Middle frontal gyrus (tissue), 1 donor: ENCODE results near the gene TMEM164.

Experiments used
- DNase-seq: peaks from one replicate; pipeline ENCODE4 v3.0.0-alpha.2; 2015; ENCODE audit warnings: low spot score; ENCODE audit errors: extremely low spot score

Gene TMEM164

DNA sequence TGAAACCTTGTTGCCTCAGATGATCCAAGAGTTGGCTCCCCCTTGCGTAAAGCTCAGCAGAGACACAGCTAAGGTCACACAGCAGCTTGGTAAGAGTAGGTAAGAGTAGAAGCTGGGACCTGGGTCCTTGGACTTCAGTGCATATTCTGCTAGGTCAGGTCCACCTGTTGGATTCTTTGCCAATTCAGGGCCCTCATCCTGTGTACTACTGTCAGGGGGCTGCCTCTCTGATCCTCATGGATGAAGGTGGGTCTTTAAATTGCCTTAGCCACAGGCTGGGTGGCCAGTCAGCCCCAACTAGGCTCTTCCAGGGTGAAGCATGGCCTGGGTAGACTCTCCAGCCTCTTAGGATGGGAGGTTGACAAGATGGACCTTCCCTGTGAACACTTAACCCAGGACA is 159.2 kb downstream of the TMEM164 start:
- no peak for DNase-seq

DNA sequence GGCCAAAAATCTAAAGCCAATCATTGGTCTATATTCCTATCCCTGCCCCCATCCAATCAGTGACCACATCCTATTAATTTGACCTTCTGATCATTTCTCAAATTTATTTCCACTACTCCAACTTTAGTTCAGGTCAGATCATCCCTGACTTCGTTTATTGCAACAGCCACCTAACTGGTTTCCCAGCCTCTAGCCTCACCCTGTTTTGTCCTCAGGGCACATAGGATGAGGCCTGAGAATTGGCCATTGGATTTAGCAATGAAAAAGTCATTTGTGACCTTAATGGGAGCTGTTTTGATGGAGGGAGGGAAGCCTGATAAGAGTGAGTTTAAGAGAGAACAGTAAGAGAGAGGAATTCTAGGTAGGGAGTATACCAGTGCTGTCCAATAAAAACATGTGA is 160.0 kb downstream of the TMEM164 start:
- no peak for DNase-seq

DNA sequence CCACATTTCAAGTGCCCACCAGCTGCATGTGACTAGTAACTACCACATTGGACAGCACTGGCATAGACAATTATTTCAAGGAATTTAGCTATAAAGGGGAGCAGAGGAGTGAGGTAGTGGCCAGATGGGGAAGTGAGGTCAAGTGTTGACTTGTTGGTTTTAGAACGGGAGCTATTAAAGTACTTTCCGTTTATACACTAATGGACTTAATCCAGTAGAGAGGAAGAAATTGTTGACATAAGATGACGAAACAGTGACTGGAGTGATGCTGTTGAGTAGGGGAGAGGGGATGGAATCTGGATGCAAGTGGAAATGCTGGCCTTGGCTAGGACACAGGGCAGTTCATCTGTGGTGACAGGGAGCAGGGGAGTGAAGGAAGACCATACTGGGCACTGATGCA is 160.6 kb downstream of the TMEM164 start:
- no peak for DNase-seq

DNA sequence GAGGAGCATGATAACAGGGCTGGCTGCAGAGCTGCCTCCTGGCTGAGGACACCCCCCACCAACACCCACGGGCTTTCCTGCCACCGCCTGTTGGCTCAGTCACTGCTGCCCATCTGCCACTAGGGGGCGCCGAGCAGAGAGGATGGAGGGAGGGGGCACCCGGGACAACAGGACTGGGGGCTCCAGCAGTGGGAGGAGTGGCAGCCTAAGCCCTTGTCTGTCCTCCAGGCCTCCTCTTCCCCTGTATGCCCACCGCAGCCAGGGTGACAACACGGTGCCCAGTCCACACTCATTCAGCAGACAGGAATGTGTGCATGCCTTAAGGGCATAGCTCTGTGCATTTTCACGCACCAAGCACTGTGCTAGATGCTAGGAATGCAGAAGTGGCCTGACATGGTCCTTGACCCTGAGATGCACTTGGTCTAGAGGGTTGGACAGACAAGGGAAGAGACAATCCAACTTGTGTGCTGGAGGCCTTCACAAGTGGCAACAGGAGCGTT is 165.1 kb downstream of the TMEM164 start:
- DNase-seq: no peak

DNA sequence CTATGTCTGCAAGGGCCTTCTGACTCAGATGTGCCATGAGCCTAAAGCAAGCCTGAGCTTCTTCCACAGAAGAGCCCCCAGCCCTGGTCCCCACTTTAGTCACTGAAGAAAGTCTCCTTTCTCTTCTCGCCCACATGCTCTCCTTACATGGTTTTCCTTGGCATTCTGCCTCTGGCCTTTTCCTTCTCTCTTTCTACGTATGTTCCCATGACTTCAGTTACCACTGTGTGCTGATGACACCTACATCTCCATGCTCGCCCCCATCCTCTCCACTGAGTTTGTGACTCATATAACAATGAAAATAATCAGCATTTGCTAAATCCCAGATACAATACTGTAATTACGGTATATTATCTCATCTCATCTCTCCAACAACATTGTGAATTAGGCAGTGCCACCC is 165.7 kb downstream of the TMEM164 start:
- DNase-seq: no peak

DNA sequence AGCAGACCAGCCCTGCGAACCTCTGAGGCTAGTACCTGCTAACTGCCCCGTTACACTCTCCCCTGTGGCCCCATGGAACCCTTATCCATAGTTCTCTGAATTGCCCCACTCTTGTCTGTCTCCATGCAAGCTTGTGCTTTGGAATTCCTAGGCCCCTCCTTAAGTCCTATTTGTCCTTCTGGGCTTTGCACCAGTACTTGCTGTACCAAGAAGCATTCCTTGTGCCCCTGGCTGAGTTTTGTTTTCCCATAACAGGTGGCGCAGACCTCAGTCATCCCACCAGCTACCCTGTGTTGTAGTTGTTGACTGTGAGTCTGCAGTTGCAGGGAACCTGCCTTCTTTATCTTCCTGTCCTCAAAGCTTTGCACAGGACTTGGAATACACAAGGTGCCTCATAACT is 167.1 kb downstream of the TMEM164 start:
- no peak for DNase-seq

DNA sequence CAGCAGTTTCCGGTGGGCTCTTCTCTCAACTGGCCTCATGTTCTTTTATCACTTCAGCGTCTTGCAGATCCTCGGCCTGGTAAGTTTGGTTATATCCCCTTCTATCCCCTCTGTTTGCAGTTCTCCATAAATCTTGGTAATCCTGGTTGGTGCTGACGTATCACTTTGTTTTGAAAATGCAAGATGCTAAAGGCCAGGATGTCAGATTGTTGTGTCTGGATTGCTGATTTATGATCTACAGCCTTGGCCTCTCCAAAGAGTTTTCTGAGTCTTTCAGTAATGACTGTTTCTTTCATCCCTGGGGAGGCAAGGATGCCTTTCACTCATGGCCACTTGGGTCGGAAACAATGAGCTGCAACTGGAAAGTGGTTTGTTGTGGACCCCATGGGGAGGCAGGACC is 168.5 kb downstream of the TMEM164 start:
- DNase-seq: no peak

DNA sequence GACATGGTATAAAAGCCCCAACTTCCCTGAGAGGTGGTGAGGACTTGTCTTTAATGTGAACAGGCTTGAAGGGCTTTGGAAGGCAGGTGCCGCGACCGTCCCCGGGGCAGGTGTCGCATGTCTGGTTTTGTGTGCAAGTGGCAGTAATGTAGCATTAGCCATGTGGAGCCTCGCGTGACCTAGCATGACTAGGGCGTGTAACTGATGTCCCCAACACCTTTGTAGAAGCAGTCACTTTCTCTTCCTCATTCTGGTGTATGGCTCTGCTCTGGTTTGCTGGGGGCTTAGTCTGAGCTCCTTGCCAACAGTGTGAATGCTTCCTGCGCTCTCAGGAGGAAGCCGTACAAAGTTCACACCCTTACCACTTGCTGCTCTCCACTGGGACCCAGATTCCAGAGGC is 169.3 kb downstream of the TMEM164 start:
- DNase-seq: no peak

DNA sequence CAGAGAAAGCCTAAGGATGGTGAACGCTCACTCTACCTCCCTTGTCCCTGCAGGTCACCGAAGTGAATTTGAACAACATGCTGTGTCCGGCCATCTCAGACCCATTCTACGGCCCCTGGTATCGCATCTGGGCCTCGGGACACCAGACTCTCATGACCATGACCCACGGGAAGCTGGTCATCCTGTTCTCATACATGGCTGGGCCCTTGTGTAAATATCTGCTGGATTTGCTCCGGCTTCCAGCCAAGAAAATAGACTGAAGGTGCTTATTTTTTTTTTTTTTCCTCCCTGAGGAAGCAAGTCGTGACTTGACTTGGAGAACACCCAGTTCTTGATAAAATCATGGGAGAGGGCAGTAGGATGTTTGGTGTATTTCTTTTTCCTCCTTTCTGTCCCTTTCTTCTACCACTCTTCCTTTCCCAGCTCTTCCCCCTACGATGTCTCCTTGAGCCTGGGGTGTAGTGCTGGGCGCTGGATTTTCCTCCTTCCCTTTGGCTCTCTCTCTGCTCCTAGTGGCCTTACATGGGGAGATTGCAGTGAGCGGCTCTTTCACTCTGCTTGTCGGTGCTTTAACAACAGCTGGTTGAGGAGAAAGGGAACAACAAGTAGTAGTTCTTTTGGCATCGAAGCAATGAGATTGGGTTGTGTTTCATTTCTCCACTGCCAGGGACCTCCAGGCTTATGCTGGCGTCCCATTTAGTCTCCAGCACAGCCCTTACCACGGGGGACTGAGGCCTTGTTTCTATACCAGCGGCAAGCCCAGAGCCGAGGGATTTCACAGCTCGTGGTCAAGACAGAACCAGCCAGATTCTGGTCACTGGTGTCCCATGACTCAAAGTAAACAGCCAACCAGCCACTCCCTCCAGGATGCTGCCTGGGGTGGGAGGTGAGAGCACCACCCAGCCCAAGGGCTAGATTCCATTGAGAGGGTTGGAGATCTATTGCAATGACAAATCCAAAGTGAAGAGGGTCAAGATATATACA is 170.6 kb downstream of the TMEM164 start:
- DNase-seq: no peak

DNA sequence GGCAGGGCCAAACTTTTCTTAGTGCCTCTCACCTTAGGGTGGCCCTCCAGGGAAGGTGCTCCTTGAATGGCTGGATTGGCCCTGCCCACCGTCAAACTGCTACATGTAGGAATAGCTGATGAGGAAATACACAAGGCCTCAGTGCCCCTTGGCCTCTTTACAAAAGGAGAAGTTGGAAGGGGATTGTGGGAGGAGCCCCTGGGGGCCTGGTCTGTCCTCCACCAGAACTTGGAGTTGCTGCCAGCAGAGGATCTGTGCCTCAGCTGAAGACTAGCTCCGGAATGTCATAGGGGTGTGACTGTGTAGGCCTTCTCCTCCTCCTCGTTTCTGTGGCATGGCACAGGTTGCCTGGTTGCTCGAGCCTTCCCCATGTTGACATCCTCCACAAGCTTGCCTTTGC is 172.2 kb downstream of the TMEM164 start:
- DNase-seq: no peak

DNA sequence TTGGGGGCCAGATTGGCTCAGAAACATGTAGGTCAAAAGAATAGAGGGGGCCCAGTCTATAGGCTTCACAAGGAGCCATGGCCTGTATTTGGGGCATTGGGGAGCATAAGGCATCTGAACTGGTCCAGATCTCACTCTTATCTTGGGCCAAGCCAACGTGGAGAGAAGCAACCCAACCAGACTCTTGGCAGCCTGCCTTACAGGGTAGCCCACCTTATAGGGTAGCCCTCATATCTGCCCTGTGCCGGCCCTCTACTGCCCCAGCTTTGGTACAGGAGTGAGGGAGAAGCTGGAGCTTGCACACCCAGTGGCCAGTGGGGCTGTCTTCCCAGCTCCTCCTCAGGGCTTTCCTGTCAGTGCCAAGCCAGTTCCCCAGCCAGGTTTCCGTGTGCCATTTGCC is 172.8 kb downstream of the TMEM164 start:
- DNase-seq: no peak

DNA sequence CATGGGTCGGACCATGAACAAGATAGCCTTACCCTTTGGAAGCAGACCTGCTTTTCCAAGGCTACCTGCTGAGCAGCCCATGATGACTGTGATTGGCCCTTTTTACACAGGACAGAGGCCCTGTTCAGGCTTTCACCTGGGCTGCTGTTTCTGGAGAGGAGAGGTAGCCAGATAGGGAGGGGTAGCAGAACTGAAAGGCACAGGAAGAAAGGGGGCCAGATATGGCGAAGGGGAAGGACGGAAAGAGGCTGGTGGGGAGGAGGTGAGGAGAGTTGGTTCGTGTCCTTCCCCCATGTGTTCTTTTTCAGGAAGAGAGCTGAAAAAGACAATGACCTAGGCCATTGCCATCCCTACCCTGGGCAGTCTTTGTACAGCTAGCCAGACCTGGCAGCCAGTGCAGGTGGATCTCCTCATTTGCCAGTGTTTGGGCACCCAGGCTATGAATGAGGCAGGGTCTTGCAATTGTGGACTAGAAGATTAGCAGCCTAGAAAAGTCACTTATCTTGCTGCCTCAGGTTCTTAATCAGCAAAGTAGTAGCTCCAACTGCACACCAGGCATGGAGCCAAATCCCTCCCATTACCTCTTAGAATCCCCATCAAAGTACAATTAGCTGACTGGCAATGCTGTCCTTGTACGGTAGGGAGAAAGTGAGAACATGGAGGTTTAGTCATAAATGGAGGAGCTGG is 175.4 kb downstream of the TMEM164 start:
- DNase-seq: no peak

DNA sequence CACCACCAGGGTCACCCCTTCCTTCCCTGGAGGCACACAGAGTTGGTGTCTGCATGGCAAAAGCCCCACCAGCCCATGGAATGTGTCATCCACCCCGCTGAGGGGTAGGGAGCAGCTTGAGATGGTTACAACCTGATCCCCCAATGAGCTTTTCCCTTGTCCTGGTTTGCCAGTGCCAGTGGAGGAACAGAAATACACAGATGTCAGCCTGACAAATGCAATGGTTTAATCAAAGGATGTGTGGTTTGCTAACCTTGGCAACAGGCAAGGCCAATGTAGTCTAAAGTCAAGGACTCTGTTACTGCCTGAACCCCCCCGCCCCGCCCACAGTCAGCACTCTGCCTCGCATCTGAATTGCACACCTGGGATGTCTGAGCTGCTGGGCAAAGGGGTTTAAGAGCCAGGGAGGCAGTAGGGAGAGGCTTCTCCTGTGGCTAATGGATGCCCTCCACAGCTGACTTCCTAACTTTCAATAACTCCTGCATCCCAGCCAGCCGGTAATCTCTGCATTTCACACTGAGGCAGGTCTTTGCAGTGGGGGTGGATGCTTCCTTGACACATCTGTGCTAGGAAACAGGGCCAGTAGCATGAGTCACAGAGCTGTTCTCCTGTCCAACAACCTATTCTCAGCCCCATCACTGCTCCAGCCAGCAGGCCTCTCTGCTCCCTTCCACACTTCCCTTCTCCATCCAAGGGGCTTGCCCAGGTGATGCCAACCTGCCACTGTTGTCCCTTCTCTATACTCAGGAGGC is 177.4 kb downstream of the TMEM164 start:
- DNase-seq: peak; percentile 13

DNA sequence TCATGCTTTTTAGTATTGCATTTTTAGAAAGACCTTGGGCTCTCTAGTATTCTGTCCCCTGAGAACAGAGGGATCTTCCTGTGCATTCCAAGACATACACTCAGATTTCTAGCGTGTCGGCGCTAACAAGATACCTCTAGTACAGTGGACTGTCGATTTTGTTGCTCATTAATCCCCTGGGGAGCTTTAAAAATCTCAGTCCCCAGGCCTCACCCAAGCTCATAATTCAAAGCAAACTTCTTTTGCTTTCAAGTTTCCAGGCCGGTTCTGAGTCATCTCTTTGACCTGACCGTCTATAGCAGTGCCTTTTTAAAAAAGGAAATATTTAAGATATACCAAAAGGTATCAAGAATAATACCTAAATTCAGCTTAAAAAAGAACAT is 178.0 kb downstream of the TMEM164 start:
- DNase-seq: no peak

DNA sequence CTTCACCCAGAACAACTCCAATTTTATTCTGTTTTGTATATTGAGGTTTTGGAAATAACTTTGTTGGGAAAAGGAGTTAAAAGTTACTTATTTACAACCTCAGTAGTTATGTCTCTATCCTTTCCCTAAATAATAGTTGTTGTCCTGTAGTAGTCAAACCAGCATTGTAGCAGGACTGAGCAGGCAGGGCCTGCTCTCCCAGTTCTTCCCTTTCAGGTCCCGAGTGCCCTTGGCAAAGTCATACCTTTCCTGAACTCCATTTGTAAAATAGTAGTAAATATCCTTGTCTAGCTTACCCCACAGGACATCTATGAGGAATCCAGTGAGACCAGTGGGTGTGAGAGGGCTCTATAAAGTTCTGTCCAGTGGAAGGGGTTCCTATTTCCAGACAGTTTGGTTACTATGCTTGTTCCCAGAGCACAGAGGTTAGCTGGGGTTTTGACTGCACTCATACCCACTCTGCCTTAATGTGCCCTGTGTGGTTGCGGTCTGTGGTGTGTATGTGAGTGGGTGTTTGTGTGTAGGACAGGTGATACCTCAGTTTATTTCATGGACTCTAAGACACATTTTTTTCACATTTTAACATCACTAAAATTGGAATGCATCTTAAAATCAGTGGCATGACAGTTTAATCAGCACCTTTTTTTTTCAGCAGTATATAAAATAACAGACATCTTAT is 178.7 kb downstream of the TMEM164 start:
- DNase-seq: no peak

DNA sequence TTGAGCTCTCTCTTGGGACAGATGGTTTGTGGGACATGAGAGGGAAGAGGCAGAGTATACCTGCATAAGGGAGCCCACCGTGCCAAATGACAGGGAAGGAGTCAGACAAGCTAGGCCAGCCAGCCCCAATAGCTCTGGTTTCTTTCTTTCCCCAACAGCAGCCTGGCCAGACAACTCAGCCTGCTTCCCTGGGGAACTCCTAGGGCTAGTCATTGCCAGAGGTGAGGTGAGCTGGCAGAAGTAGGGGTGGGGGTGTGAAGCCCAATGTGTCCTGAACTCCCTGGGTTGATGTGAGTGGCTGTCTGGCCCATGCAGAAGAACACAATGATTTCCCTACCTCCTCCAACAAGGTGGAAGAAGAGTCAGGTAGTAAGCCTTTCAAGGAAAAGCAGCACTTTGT is 179.4 kb downstream of the TMEM164 start:
- no peak for DNase-seq

DNA sequence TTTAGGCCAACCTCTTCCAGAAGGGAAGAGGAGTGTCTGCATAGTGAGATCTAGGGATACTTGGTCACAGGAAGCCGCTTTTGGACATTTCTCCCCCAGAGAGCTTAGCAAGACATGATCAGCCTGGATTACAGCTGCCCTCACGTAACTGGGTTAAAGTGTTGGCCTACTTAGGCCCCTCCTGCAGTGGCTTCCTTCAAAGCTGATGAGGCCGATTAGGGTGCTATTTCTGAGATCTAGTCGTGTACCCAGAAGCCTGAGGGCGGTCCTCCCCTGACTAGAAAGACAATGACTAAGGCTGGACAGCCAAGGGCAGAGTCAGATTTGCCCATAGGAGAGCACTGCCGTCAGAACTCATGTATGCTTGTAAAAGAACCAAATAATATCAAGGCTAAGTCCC is 180.0 kb downstream of the TMEM164 start:
- no peak for DNase-seq

DNA sequence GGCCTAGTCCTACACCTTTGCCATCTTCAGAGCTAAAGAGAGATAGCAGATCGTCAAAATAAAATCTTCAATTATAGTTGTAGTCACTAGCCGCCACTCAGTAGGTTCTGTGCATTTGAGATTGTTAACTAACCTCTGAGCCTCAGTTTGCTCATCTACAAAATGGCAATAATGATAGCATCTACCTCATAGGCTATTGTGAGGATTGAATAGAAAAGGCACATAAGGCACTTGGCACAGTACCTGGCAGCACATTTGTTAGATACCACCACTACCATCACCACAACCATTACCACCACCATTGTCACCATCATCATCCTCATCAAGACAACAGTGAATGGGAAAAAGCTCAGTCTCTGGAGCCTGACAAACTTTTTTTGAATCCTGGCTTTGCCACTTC is 180.4 kb downstream of the TMEM164 start:
- DNase-seq: no peak

DNA sequence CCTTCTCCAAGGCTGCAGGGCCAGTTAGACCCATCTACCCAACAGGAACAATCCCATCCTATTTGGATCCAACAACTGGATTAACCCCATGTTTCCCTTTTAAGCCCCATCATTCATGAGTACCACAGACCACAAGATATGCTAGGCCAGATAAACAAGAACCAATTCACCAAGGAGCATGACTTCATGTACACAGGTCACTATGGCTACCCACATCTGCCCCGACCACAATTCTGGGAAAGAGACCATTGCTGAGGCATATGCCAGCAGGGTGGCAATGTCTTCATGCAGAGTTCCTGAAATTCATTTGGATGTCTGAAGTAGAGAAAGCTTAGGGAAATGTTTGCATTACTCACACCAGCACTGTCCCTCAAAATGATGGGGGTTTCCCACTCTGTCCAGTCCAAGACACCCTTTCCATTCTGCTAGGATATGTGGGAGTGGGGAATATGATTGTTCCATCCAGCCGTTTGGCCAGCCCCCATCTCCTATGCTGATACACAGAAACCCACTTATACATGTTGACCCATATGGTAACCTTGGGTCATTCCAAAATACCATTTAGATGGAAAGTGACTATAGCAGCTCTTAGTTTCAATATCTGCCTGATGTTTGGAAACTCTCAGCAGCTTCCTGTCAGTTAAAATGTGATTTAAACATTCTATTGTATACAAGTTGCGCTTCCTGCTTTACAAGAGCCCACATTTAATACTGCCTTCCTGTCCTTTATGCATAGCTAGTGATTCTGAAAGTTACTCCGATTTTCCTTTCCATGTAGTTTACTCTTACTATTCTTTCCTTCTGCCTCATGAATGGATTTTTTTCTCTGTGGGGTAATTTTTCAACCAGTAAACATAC is 186.0 kb downstream of the TMEM164 start:
- DNase-seq: no peak

DNA sequence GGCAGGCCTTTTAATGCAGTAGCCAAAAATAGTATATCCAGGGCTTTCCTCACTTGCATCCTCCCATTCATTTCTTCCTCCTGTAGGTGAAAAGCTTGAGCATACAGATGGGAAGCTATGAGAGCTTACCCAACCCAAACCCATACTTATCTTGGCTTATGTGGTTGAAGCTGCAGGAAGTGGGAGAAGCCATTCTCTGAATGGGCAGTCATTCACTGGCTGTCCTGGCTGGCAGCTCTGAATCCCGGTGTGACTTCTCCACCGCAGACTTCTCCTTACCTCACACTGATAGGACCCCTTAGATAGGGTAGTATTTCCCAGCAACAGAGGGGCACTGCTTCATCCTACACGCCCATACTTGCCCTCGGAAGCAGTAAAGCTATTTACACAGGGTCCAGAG is 189.6 kb downstream of the TMEM164 start:
- DNase-seq: no peak
